GM23338 (cell line): Measurements from ENCODE around the gene HAL. TPM values are rescaled to one million over a fixed set of nuclear protein-coding genes. Genes with fewer than 3 reads are reported as not detected.

Source experiments
- ATAC-seq: fragments of 200-7000 bp; cut with Tn5 transposase; 3 replicates; pipeline ENCODE4 v1.9.1; 2020
- DNase-seq: peaks from one replicate; pipeline ENCODE4 v3.0.0-alpha.2; 2015; ENCODE audit warnings: low spot score
- H2AFZ ChIP-seq: fragments of 200-600 bp; sonication (generic); 2 replicates; pipeline ENCODE4 v1.8.0; 2016; ENCODE audit warnings: antibody characterized with exemption, mild to moderate bottlenecking, moderate library complexity
- H3F3A ChIP-seq: fragments of 200-600 bp; sonication (generic); replicated peaks from 2 replicates; pipeline ENCODE4 v1.8.0; 2017; ENCODE audit warnings: antibody characterized with exemption, mixed run types, low read depth
- H3K27ac ChIP-seq: fragments of 200-600 bp; sonication (generic); 2 replicates; pipeline ENCODE4 v1.6.1; 2016; ENCODE audit warnings: low read depth
- H3K27me3 ChIP-seq: fragments of 200-600 bp; sonication (generic); 2 replicates; pipeline ENCODE4 v1.8.0; 2016; ENCODE audit warnings: mild to moderate bottlenecking, mixed run types, moderate library complexity; ENCODE audit not compliant: insufficient read depth
- H3K36me3 ChIP-seq: fragments of 200-600 bp; sonication (generic); 2 replicates; pipeline ENCODE4 v1.8.0; 2016; ENCODE audit warnings: mild to moderate bottlenecking; ENCODE audit not compliant: insufficient read depth
- H3K4me1 ChIP-seq: fragments of 200-600 bp; sonication (generic); 2 replicates; pipeline ENCODE4 v1.8.0; 2016; ENCODE audit warnings: mild to moderate bottlenecking, moderate library complexity; ENCODE audit not compliant: insufficient read depth
- H3K4me2 ChIP-seq: fragments of 200-600 bp; sonication (generic); 2 replicates; pipeline ENCODE4 v1.7.1; 2017; ENCODE audit warnings: mixed run types
- H3K4me3 ChIP-seq: fragments of 200-600 bp; sonication (generic); 2 replicates; pipeline ENCODE4 v1.6.1; 2016; ENCODE audit warnings: mixed run types
- H3K79me2 ChIP-seq: fragments of 200-600 bp; sonication (generic); replicated peaks from 2 replicates; pipeline ENCODE4 v1.8.0; 2017; ENCODE audit warnings: mild to moderate bottlenecking; ENCODE audit not compliant: insufficient read depth
- H3K9me2 ChIP-seq: fragments of 200-600 bp; sonication (generic); 2 replicates; pipeline ENCODE4 v1.8.0; 2017; ENCODE audit not compliant: insufficient read depth
- H4K20me1 ChIP-seq: fragments of 200-600 bp; sonication (generic); replicated peaks from 2 replicates; pipeline ENCODE4 v1.8.0; 2017; ENCODE audit warnings: mild to moderate bottlenecking; ENCODE audit not compliant: insufficient read depth
- H3K27ac Mint-ChIP-seq: 2 replicates; pipeline ENCODE4 v1.8.0; 2020; ENCODE audit warnings: inconsistent platforms, mild to moderate bottlenecking, moderate library complexity, mixed read lengths
- H3K27me3 Mint-ChIP-seq: 3 replicates; pipeline ENCODE4 v1.8.0; 2022; ENCODE audit warnings: low read depth, mild to moderate bottlenecking, moderate library complexity, mixed read lengths, inconsistent platforms; ENCODE audit not compliant: insufficient read depth, poor library complexity
- H3K36me3 Mint-ChIP-seq: 3 replicates; pipeline ENCODE4 v1.8.0; 2021; ENCODE audit warnings: low read depth, mild to moderate bottlenecking, inconsistent platforms, moderate library complexity, mixed read lengths
- H3K4me1 Mint-ChIP-seq: 3 replicates; pipeline ENCODE4 v1.8.0; 2020; ENCODE audit warnings: mild to moderate bottlenecking, inconsistent platforms, mixed read lengths
- H3K4me3 Mint-ChIP-seq: 3 replicates; pipeline ENCODE4 v1.8.0; 2021; ENCODE audit warnings: moderate library complexity, mild to moderate bottlenecking, inconsistent platforms, mixed read lengths
- H3K9me3 Mint-ChIP-seq: 3 replicates; pipeline ENCODE4 v1.8.0; 2020; ENCODE audit warnings: moderate library complexity, mild to moderate bottlenecking, inconsistent platforms, mixed read lengths
- CREB1 ChIP-seq: fragments of 250-450 bp; sonication (Bioruptor Pico); IDR thresholded peaks from 2 replicates; pipeline ENCODE4 v1.5.0; 2020; ENCODE audit warnings: low read depth, mild to moderate bottlenecking, moderate library complexity
- ETS1 ChIP-seq: IDR thresholded peaks from 2 replicates; pipeline ENCODE4 v1.6.1; 2016; ENCODE audit warnings: antibody characterized with exemption
- EZH2phosphoT487 ChIP-seq: fragments of 200-600 bp; sonication (generic); IDR thresholded peaks from one replicate; pipeline ENCODE4 v1.8.1; 2018; ENCODE audit warnings: antibody characterized with exemption; ENCODE audit not compliant: unreplicated experiment
- JUNB ChIP-seq: IDR thresholded peaks from one replicate; pipeline ENCODE4 v1.6.1; 2016; ENCODE audit warnings: antibody characterized with exemption; ENCODE audit not compliant: unreplicated experiment
- POLR2AphosphoS5 ChIP-seq: IDR thresholded peaks from 2 replicates; pipeline ENCODE4 v1.6.1; 2016; ENCODE audit warnings: antibody characterized with exemption, low read depth
- STAT1 ChIP-seq: IDR thresholded peaks from one replicate; pipeline ENCODE4 v1.6.1; 2016; ENCODE audit warnings: antibody characterized with exemption; ENCODE audit not compliant: unreplicated experiment
- ZNF331 ChIP-seq: fragments of 250-450 bp; sonication (Bioruptor Pico); IDR thresholded peaks from 2 replicates; pipeline ENCODE4 v1.5.0; 2020; ENCODE audit warnings: low read depth, mild to moderate bottlenecking, moderate library complexity
- polyA plus RNA-seq: library from polyadenylated mRNA; unstranded; fragments of >200 nt; fragmentation: Nextera tagmentation; extraction: Ambion mirVana; gene quantifications from 2 replicates; pipeline ENCODE4 v1.2.1, GENCODE V29; 2016
- total RNA-seq: library from RNA; depleted of rRNA; stranded (reverse); fragments of >200 nt; shearing (Covaris generic); gene quantifications from 2 replicates; pipeline ENCODE4 v1.2.3, GENCODE V29; 2014
- TF ChIP-seq, protein P1 (sequence below), 2 experiments: fragments of 200-600 bp in 1 of 2; sonication (generic) in 1 of 2; conservative IDR thresholded peaks; 2 replicates each; pipeline versions ENCODE4 v1.5.1 to v1.6.1; 2016 to 2017; ENCODE audit warnings: antibody characterized with exemption in 2 of 2, low read depth in 2 of 2, mild to moderate bottlenecking in 2 of 2, moderate library complexity in 1 of 2
- TF ChIP-seq, protein P2 (sequence below): fragments of 250-450 bp; sonication (Bioruptor Pico); IDR thresholded peaks from 2 replicates; pipeline ENCODE4 v1.5.0; 2020; ENCODE audit warnings: mild to moderate bottlenecking, moderate library complexity

HAL gene
- total and polyA plus RNA-seq, 2 experiments from 2014 or later, result 0.17 to 0.24 TPM

DNA sequence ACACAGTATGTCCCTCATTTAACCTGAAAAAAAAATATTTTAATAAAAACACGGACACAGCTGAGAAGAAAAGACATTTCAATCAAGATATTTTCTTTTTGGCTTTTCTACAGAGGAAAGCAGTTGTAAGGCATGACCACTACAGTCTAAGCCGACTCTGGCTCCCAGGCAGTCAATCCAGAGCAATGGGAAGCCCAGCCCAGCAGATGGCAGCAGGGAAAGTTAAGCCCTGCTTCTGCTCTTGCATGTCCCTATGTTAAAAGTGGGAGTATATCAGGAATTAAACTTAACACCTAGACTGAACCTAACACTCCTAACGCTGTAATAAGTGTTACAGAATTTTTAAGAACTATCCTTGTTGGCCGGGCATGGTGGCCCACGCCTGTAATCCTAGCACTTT, 19.5 kb upstream of the HAL start:
- Histone ChIP-seq H3K79me2 (no peaks in the 10 kb centered on the region), H3K36me3 (peaks cover 45% of the 10 kb centered on the region), H3K4me2 (no peak overlapping the region), H3K9me2 (no peaks in the 10 kb centered on the region), H3K4me3 (no peak overlapping the region), H3K4me1 (no peaks in the 10 kb centered on the region), H3F3A (no peaks in the 10 kb centered on the region), H4K20me1 (no peaks in the 10 kb centered on the region), H3K27me3 (no peaks in the 10 kb centered on the region), H3K27ac (no peak overlapping the region), H2AFZ (no peak overlapping the region)
- TF ChIP-seq STAT1 (no peak), EZH2phosphoT487 (no peak), ZNF331 (CRISPR knock-in tag) (no peak)
- TF ChIP-seq, protein P1, sequence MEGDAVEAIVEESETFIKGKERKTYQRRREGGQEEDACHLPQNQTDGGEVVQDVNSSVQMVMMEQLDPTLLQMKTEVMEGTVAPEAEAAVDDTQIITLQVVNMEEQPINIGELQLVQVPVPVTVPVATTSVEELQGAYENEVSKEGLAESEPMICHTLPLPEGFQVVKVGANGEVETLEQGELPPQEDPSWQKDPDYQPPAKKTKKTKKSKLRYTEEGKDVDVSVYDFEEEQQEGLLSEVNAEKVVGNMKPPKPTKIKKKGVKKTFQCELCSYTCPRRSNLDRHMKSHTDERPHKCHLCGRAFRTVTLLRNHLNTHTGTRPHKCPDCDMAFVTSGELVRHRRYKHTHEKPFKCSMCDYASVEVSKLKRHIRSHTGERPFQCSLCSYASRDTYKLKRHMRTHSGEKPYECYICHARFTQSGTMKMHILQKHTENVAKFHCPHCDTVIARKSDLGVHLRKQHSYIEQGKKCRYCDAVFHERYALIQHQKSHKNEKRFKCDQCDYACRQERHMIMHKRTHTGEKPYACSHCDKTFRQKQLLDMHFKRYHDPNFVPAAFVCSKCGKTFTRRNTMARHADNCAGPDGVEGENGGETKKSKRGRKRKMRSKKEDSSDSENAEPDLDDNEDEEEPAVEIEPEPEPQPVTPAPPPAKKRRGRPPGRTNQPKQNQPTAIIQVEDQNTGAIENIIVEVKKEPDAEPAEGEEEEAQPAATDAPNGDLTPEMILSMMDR (conservative IDR thresholded peaks at IDR 0.05; ENCODE audit: low read depth in 2 of 2), result peak; percentile 48 to 63
- ATAC-seq, result peak; percentile 68
- Mint-ChIP-seq H3K27me3 (no peaks in the 10 kb centered on the region), H3K36me3 (peaks cover 61% of the 10 kb centered on the region), H3K9me3 (no peaks in the 10 kb centered on the region), H3K27ac (no peak overlapping the region), H3K4me1 (no peaks in the 10 kb centered on the region), H3K4me3 (no peak overlapping the region)
- peak; percentile 39 for DNase-seq

DNA sequence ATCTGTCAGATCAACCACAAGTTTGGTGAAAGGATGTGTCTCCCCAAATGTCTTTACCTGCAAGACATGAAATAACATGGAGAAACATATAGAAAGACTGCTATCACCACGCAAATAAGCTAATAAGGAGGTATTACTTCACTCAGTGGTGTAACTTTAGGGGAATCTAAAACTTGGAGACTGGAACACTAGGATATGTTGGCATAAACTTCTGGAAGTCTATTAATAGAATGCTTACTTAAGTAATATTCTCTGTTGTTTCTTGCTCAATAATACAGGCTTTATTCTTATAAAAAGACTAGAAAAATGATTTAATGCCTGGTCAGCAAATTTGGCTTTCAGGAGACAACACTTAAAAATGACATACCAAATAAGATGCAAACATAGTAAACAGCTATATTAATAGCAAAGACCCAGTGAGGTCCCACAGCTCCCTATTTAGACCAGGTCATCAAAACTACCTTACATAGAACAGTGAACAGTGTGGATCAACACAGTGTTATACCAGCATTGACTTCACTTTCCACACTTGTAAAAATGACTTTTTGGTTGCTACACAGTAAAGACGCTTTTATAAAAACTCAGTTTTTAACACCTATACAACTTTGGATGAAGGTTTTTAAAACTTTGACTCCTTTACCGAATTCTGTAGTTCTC, 18.9 kb upstream of the HAL start:
- Histone ChIP-seq H3K27ac (no peak overlapping the region), H3K36me3 (peaks cover 44% of the 10 kb centered on the region), H3K79me2 (no peaks in the 10 kb centered on the region), H3K9me2 (no peaks in the 10 kb centered on the region), H3F3A (no peaks in the 10 kb centered on the region), H3K4me1 (no peaks in the 10 kb centered on the region), H3K4me3 (no peak overlapping the region), H4K20me1 (no peaks in the 10 kb centered on the region), H2AFZ (no peak overlapping the region), H3K4me2 (no peak overlapping the region), H3K27me3 (no peaks in the 10 kb centered on the region)
- ATAC-seq (no peak), DNase-seq (no peak)
- no peaks in the 10 kb centered on the region for H3K9me3 Mint-ChIP-seq
- peaks cover 63% of the 10 kb centered on the region for H3K36me3 Mint-ChIP-seq
- H3K4me1 Mint-ChIP-seq, result no peaks in the 10 kb centered on the region
- no peak overlapping the region for H3K27ac Mint-ChIP-seq
- H3K27me3 Mint-ChIP-seq, result no peaks in the 10 kb centered on the region
- no peak overlapping the region for H3K4me3 Mint-ChIP-seq
- TF ChIP-seq JUNB (no peak), CREB1 (CRISPR knock-in tag) (no peak), POLR2AphosphoS5 (no peak), ETS1 (no peak)
- TF ChIP-seq, protein P1 (conservative IDR thresholded peaks at IDR 0.05; ENCODE audit: low read depth in 2 of 2), result no peak
- TF ChIP-seq, protein P2, sequence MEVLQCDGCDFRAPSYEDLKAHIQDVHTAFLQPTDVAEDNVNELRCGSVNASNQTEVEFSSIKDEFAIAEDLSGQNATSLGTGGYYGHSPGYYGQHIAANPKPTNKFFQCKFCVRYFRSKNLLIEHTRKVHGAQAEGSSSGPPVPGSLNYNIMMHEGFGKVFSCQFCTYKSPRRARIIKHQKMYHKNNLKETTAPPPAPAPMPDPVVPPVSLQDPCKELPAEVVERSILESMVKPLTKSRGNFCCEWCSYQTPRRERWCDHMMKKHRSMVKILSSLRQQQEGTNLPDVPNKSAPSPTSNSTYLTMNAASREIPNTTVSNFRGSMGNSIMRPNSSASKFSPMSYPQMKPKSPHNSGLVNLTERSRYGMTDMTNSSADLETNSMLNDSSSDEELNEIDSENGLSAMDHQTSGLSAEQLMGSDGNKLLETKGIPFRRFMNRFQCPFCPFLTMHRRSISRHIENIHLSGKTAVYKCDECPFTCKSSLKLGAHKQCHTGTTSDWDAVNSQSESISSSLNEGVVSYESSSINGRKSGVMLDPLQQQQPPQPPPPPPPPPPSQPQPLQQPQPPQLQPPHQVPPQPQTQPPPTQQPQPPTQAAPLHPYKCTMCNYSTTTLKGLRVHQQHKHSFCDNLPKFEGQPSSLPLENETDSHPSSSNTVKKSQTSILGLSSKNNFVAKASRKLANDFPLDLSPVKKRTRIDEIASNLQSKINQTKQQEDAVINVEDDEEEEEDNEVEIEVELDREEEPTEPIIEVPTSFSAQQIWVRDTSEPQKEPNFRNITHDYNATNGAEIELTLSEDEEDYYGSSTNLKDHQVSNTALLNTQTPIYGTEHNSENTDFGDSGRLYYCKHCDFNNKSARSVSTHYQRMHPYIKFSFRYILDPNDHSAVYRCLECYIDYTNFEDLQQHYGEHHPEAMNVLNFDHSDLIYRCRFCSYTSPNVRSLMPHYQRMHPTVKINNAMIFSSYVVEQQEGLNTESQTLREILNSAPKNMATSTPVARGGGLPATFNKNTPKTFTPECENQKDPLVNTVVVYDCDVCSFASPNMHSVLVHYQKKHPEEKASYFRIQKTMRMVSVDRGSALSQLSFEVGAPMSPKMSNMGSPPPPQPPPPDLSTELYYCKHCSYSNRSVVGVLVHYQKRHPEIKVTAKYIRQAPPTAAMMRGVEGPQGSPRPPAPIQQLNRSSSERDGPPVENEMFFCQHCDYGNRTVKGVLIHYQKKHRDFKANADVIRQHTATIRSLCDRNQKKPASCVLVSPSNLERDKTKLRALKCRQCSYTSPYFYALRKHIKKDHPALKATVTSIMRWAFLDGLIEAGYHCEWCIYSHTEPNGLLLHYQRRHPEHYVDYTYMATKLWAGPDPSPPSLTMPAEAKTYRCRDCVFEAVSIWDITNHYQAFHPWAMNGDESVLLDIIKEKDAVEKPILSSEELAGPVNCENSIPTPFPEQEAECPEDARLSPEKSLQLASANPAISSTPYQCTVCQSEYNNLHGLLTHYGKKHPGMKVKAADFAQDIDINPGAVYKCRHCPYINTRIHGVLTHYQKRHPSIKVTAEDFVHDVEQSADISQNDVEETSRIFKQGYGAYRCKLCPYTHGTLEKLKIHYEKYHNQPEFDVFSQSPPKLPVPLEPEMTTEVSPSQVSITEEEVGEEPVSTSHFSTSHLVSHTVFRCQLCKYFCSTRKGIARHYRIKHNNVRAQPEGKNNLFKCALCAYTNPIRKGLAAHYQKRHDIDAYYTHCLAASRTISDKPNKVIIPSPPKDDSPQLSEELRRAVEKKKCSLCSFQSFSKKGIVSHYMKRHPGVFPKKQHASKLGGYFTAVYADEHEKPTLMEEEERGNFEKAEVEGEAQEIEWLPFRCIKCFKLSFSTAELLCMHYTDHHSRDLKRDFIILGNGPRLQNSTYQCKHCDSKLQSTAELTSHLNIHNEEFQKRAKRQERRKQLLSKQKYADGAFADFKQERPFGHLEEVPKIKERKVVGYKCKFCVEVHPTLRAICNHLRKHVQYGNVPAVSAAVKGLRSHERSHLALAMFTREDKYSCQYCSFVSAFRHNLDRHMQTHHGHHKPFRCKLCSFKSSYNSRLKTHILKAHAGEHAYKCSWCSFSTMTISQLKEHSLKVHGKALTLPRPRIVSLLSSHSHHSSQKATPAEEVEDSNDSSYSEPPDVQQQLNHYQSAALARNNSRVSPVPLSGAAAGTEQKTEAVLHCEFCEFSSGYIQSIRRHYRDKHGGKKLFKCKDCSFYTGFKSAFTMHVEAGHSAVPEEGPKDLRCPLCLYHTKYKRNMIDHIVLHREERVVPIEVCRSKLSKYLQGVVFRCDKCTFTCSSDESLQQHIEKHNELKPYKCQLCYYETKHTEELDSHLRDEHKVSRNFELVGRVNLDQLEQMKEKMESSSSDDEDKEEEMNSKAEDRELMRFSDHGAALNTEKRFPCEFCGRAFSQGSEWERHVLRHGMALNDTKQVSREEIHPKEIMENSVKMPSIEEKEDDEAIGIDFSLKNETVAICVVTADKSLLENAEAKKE (CRISPR knock-in tag), result no peak
